ENCODE data around the gene SCTR. TPM values are rescaled to one million over a fixed set of nuclear protein-coding genes. Genes with fewer than 3 reads are reported as not detected.

The SCTR gene
- total and polyA plus RNA-seq, 2 of the 13 experiments (the other 11 are each of a cell fraction or from before 2014, with no cell fraction given), result not detected

GRCh38 chr2:119512946-119513345 lies 11.3 kb downstream of the SCTR start:
- TF ChIP-seq NFE2L2 (IDR thresholded peaks at IDR 0.05; ENCODE audit: low read length), result peak; percentile 73
- no peak for TF ChIP-seq HMGXB3 (CRISPR knock-in tag; IDR thresholded peaks at IDR 0.05; ENCODE audit: borderline replicate concordance)
- no peak for TF ChIP-seq ZFP90 (CRISPR knock-in tag; IDR thresholded peaks at IDR 0.05; ENCODE audit: borderline replicate concordance)
- no peak for TF ChIP-seq ZNF44 (CRISPR knock-in tag; IDR thresholded peaks at IDR 0.05)
- TF ChIP-seq ZNF773 (CRISPR knock-in tag; IDR thresholded peaks at IDR 0.05; ENCODE audit: borderline replicate concordance), result no peak
- TF ChIP-seq GMEB1 (CRISPR knock-in tag; IDR thresholded peaks at IDR 0.05; ENCODE audit: borderline replicate concordance), result no peak
- CTCF ChIA-PET (ENCODE audit: low intra/inter-chr PET ratio, low total read pairs), result no interaction called here
- Histone ChIP-seq H2AFZ (ENCODE audit: low read length) (no peak overlapping the region), H3K9ac (ENCODE audit: insufficient read depth, low read depth, low read length) (no peak overlapping the region), H3K36me3 (replicated peaks in 1 of 2; ENCODE audit: control insufficient read depth in 1 of 2, insufficient read depth in 2 of 2, low read length in 2 of 2) (no peaks in the 10 kb centered on the region), H3K4me3 (replicated peaks in 1 of 3; ENCODE audit: insufficient read depth in 1 of 3, low read depth in 2 of 3, low read length in 3 of 3) (no peak overlapping the region), H3K79me2 (ENCODE audit: insufficient read depth, low read length) (no peaks in the 10 kb centered on the region), H4K20me1 (ENCODE audit: insufficient read depth, low read length) (no peaks in the 10 kb centered on the region), H3K4me2 (ENCODE audit: low read depth, low read length) (no peak overlapping the region), H3K27me3 (ENCODE audit: control insufficient read depth in 1 of 2, insufficient read depth in 2 of 2, low read length in 2 of 2) (peaks cover 0 to 5% of the 10 kb centered on the region in 2 experiments; a peak in 2 of 5 replicates), H3K9me3 (ENCODE audit: low read length) (no peaks in the 10 kb centered on the region), H3K27ac (ENCODE audit: extremely low read length, insufficient read depth, low read length) (no peak overlapping the region), H3K4me1 (ENCODE audit: insufficient read depth, low read length) (no peaks in the 10 kb centered on the region)
- no peak for DNase-seq (ENCODE audit: low spot score)
- POLR2A ChIA-PET, result no interaction called here
- intact Hi-C loops (cut with micrococcal nuclease; ENCODE audit: unreplicated experiment) (no loop called here), in situ Hi-C loops (cut with HindIII; ENCODE audit: extremely low pct_ligation_motif_present, low pct_unique_long_range_greater_than_20kb) (no loop called here)
- WGBS (ENCODE audit: low lambda C conversion rate), result 0% methylated on average over 1 of the region's 1 CpG
- no peak for ATAC-seq
- no peak for FAIRE-seq
- BruUV-seq (replicated peaks), result no TSS peak
